Stimulated activated CD8-positive, alpha-beta memory T cell treated with anti-CD3 and anti-CD28 coated beads, Interleukin-12 subunit alpha, Interleukin-12 subunit beta, amount 100 ng/mL, for 1 hour (primary cell): ENCODE measurements around the gene MRPS16.
"Not testable (repeated sequence)": the region's sequence is repeated elsewhere in the genome, so short reads cannot be mapped to it uniquely, and the experiment has no call there.

Experiments
- DNase-seq: peaks from one replicate; pipeline ENCODE4 v3.0.0-alpha.2; 2020; ENCODE audit warnings: low read depth

Gene MRPS16

GRCh38 chr10:73252445-73253224, at the start of gene MRPS16:
Gene MRPS16 (minus strand): TSS chr10:73252644. CDS start chr10:73252482, 162 bp downstream.
- DNase-seq, result peak; percentile 84

- DNase-seq, result no peak
Observed at GRCh38 chr10:73296946-73297345, 44.5 kb upstream of the MRPS16 start.

- DNase-seq, result no peak
Observed at GRCh38 chr10:73293461-73293860, 41.0 kb upstream of the MRPS16 start.

GRCh38 chr10:73289958-73290357, 37.5 kb upstream of the MRPS16 start:
- no peak for DNase-seq

GRCh38 chr10:73287441-73287840, 35.0 kb upstream of the MRPS16 start:
- no peak for DNase-seq

GRCh38 chr10:73281097-73281496, 28.7 kb upstream of the MRPS16 start:
- DNase-seq, result no peak

- DNase-seq, result no peak
Observed at GRCh38 chr10:73264423-73264822, 12.0 kb upstream of the MRPS16 start.

GRCh38 chr10:73263693-73264347, 11.4 kb upstream of the MRPS16 start:
- no peak for DNase-seq

GRCh38 chr10:73262880-73263555, 10.6 kb upstream of the MRPS16 start:
- no peak for DNase-seq

GRCh38 chr10:73262105-73262730, 9.8 kb upstream of the MRPS16 start:
- DNase-seq, result no peak

- DNase-seq, result no peak
Observed at GRCh38 chr10:73261362-73261995, 9.0 kb upstream of the MRPS16 start.

- DNase-seq, result not testable (repeated sequence)
Observed at GRCh38 chr10:73258612-73259011, 6.2 kb upstream of the MRPS16 start.

- no peak for DNase-seq
Observed at GRCh38 chr10:73253225-73253555, 746 bp upstream of the MRPS16 start.

GRCh38 chr10:73251683-73252444, 580 bp downstream of the MRPS16 start:
- no peak for DNase-seq

GRCh38 chr10:73248259-73248724, 4.2 kb downstream of the MRPS16 start:
- DNase-seq, result no peak

GRCh38 chr10:73247509-73248258, 4.8 kb downstream of the MRPS16 start:
- DNase-seq, result no peak

GRCh38 chr10:73246646-73247508, 5.6 kb downstream of the MRPS16 start, which contains the start of gene DNAJC9:
Gene DNAJC9 (minus strand): TSS chr10:73247255. CDS start chr10:73247189, 66 bp downstream.
- DNase-seq, result peak; percentile 95

- DNase-seq, result no peak
Observed at GRCh38 chr10:73246322-73246645, 6.2 kb downstream of the MRPS16 start.

GRCh38 chr10:73244866-73245477, 7.5 kb downstream of the MRPS16 start:
- no peak for DNase-seq
